ENCODE data around the gene MYL12A.

The MYL12A gene

DNA sequence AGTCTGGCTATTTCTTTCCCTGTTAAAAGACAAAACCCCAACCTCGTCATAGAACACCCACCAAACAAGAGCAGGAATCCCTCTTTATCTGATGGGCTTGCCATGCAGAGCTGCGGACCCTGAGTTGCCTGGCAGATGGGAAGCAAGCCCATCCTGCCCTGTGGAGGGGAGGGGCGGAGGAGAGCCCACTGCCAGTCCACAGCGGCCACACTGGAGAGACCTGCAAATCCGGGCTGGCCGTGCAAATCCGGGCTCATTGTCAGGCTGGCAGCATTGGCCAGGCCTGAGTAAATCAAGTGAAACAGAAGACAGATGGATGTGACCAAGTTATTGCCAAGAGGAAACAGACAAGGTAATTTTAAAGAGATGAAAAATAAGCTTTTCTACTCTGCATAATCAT lies 36.3 kb downstream of the MYL12A start:
- TF ChIP-seq, protein P1, sequence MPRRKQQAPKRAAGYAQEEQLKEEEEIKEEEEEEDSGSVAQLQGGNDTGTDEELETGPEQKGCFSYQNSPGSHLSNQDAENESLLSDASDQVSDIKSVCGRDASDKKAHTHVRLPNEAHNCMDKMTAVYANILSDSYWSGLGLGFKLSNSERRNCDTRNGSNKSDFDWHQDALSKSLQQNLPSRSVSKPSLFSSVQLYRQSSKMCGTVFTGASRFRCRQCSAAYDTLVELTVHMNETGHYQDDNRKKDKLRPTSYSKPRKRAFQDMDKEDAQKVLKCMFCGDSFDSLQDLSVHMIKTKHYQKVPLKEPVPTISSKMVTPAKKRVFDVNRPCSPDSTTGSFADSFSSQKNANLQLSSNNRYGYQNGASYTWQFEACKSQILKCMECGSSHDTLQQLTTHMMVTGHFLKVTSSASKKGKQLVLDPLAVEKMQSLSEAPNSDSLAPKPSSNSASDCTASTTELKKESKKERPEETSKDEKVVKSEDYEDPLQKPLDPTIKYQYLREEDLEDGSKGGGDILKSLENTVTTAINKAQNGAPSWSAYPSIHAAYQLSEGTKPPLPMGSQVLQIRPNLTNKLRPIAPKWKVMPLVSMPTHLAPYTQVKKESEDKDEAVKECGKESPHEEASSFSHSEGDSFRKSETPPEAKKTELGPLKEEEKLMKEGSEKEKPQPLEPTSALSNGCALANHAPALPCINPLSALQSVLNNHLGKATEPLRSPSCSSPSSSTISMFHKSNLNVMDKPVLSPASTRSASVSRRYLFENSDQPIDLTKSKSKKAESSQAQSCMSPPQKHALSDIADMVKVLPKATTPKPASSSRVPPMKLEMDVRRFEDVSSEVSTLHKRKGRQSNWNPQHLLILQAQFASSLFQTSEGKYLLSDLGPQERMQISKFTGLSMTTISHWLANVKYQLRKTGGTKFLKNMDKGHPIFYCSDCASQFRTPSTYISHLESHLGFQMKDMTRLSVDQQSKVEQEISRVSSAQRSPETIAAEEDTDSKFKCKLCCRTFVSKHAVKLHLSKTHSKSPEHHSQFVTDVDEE (CRISPR knock-in tag; IDR thresholded peaks at IDR 0.05): 0 out of 2 replicates have a peak, but pooled peaks have one; percentile 57
- TF ChIP-seq ZNF70 (CRISPR knock-in tag; IDR thresholded peaks at IDR 0.05): peak; percentile 53; the same call in 1 of the 2 replicates
- TF ChIP-seq, protein P2, sequence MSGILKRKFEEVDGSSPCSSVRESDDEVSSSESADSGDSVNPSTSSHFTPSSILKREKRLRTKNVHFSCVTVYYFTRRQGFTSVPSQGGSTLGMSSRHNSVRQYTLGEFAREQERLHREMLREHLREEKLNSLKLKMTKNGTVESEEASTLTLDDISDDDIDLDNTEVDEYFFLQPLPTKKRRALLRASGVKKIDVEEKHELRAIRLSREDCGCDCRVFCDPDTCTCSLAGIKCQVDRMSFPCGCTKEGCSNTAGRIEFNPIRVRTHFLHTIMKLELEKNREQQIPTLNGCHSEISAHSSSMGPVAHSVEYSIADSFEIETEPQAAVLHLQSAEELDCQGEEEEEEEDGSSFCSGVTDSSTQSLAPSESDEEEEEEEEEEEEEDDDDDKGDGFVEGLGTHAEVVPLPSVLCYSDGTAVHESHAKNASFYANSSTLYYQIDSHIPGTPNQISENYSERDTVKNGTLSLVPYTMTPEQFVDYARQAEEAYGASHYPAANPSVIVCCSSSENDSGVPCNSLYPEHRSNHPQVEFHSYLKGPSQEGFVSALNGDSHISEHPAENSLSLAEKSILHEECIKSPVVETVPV (CRISPR knock-in tag; IDR thresholded peaks at IDR 0.05): no peak
- peak; percentile 49; the same call in 2 of the 3 replicates for ATAC-seq

- TF ChIP-seq ZNF565 (CRISPR knock-in tag; conservative IDR thresholded peaks at IDR 0.05; ENCODE audit: low read depth) (no peak), ISL1 (CRISPR knock-in tag; IDR thresholded peaks at IDR 0.05) (no peak)
- ATAC-seq: no peak
Measured at GRCh38 chr18:3284501-3284900, 36.9 kb downstream of the MYL12A start.

GRCh38 chr18:3286159-3286558 lies 38.6 kb downstream of the MYL12A start:
- no peak for TF ChIP-seq ZNF565 (CRISPR knock-in tag; conservative IDR thresholded peaks at IDR 0.05; ENCODE audit: low read depth)
- TF ChIP-seq GLIS3 (CRISPR knock-in tag; IDR thresholded peaks at IDR 0.05): no peak
- TF ChIP-seq SNAI2 (CRISPR knock-in tag; IDR thresholded peaks at IDR 0.05): no peak
- TF ChIP-seq TCF4 (CRISPR knock-in tag; IDR thresholded peaks at IDR 0.05; ENCODE audit: borderline replicate concordance): no peak
- no peak for TF ChIP-seq ZFP30 (CRISPR knock-in tag; IDR thresholded peaks at IDR 0.05)
- TF ChIP-seq ZNF8 (CRISPR knock-in tag; IDR thresholded peaks at IDR 0.05): no peak
- TF ChIP-seq, protein P3, sequence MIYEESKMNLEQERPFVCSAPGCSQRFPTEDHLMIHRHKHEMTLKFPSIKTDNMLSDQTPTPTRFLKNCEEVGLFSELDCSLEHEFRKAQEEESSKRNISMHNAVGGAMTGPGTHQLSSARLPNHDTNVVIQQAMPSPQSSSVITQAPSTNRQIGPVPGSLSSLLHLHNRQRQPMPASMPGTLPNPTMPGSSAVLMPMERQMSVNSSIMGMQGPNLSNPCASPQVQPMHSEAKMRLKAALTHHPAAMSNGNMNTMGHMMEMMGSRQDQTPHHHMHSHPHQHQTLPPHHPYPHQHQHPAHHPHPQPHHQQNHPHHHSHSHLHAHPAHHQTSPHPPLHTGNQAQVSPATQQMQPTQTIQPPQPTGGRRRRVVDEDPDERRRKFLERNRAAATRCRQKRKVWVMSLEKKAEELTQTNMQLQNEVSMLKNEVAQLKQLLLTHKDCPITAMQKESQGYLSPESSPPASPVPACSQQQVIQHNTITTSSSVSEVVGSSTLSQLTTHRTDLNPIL (CRISPR knock-in tag; IDR thresholded peaks at IDR 0.05; ENCODE audit: low read depth): no peak
- TF ChIP-seq ZNF70 (CRISPR knock-in tag; IDR thresholded peaks at IDR 0.05): no peak
- no peak for TF ChIP-seq PPARA (CRISPR knock-in tag; IDR thresholded peaks at IDR 0.05; ENCODE audit: borderline replicate concordance)
- TF ChIP-seq ZC3H10 (CRISPR knock-in tag; IDR thresholded peaks at IDR 0.05): no peak
- TF ChIP-seq ZFP3 (CRISPR knock-in tag; IDR thresholded peaks at IDR 0.05): no peak
- ATAC-seq: no peak

GRCh38 chr18:3293196-3293951 lies 45.8 kb downstream of the MYL12A start:
- TF ChIP-seq, protein P1 (CRISPR knock-in tag; IDR thresholded peaks at IDR 0.05): no peak
- ATAC-seq: no peak

DNA sequence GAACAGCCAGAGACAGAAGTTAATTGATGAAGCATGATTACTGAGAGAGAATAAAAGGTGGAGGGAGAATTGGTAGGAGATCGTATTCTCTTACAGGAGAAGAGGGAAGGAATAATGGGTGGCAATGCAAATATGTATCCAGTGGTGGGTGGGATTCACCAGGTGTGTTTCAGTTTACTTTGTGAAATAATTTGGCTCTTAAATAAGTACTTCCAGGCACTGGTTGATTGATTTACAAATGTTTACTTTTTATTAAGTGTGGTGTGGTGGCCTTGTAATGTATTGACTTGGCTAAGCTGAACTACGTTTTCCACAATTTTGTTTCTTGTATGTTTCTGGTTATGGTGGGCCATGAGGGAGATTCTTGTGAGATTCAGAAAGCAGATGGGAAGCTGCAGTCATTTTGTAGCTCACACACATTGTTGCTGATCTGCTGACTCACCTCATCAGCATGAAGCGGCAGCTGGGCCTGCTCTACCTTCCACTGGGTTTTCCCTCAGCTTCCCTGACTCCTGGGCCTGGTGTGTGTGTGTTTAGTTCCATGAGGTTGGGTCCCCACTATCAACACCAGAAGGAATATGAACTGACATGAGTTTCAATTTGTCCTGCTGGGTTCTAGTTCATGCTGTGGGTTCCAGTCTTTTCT lies 47.0 kb downstream of the MYL12A start:
- TF ChIP-seq, protein P3 (CRISPR knock-in tag; IDR thresholded peaks at IDR 0.05; ENCODE audit: low read depth): no peak
- TF ChIP-seq ISL1 (CRISPR knock-in tag; IDR thresholded peaks at IDR 0.05): no peak
- TF ChIP-seq RARB (CRISPR knock-in tag; IDR thresholded peaks at IDR 0.05): no peak
- ATAC-seq: no peak
